IMR-90 (cell line): Measurements from ENCODE around the gene BCAS3. TPM values are rescaled to one million over a fixed set of nuclear protein-coding genes. Genes with fewer than 3 reads are reported as not detected.

Experiments
- ATAC-seq: fragments of 200-7000 bp; cut with Tn5 transposase; 2 replicates; pipeline ENCODE4 v1.9.1; 2020; ENCODE audit warnings: low read depth, mild to moderate bottlenecking, moderate library complexity
- BruUV-seq: library from RNA; stranded (reverse); fragments of 400-500 nt; replicated peaks from 2 replicates; lab custom pipeline; 2021; lab: Mats Ljungman, UMichigan
- CTCF ChIA-PET: fragments of 300-600 bp; formaldehyde crosslinking; extraction: SDS; loops from one replicate; lab custom pipeline; 2021; ENCODE audit warnings: antibody characterized with exemption; lab: Yijun Ruan, JAX
- POLR2A ChIA-PET: fragments of 300-600 bp; sonication (Branson Sonifier 250); formaldehyde crosslinking; loops from one replicate; lab custom pipeline; 2022; ENCODE audit warnings: antibody characterized with exemption; ENCODE audit not compliant: unreplicated experiment; lab: Charles Lee
- DNase-seq: peaks from one replicate; pipeline ENCODE4 v3.0.0; 2013
- H2AFZ ChIP-seq: replicated peaks from 2 replicates; pipeline ENCODE3; 2013; ENCODE audit warnings: low read length, mild to moderate bottlenecking; ENCODE audit not compliant: poor library complexity
- H2AK5ac ChIP-seq: 2 replicates; pipeline ENCODE4 v1.6.1; 2013; ENCODE audit warnings: low read depth, low read length, inconsistent platforms
- H2AK9ac ChIP-seq: replicated peaks from 2 replicates; pipeline ENCODE3; 2013; ENCODE audit warnings: mild to moderate bottlenecking, low read depth, low read length, moderate library complexity; ENCODE audit not compliant: poor library complexity
- H2BK120ac ChIP-seq: 2 replicates; pipeline ENCODE4 v1.6.1; 2013; ENCODE audit warnings: low read depth, low read length, inconsistent platforms
- H2BK15ac ChIP-seq: 3 replicates; pipeline ENCODE4 v1.6.1; 2013; ENCODE audit warnings: low read depth, low read length, inconsistent platforms
- H2BK20ac ChIP-seq: 2 replicates; pipeline ENCODE4 v1.6.1; 2013; ENCODE audit warnings: low read depth, mild to moderate bottlenecking, inconsistent platforms, low read length, moderate library complexity
- H2BK5ac ChIP-seq: 2 replicates; pipeline ENCODE4 v1.6.1; 2013; ENCODE audit warnings: mild to moderate bottlenecking, low read depth, low read length, inconsistent platforms; ENCODE audit not compliant: poor library complexity, severe bottlenecking
- H3K14ac ChIP-seq: replicated peaks from 2 replicates; pipeline ENCODE4 v1.6.1; 2013; ENCODE audit warnings: low read depth, low read length, inconsistent platforms
- H3K18ac ChIP-seq: 2 replicates; pipeline ENCODE4 v1.6.1; 2013; ENCODE audit warnings: low read depth, low read length, control low read depth
- H3K23ac ChIP-seq: 2 replicates; pipeline ENCODE4 v1.6.1; 2013; ENCODE audit warnings: low read depth, low read length, inconsistent platforms
- H3K27ac ChIP-seq: 2 replicates; pipeline ENCODE4 v1.5.1; 2013; ENCODE audit warnings: mild to moderate bottlenecking, control low read depth, low read length; ENCODE audit not compliant: insufficient read depth
- H3K27me3 ChIP-seq: 2 replicates; pipeline ENCODE4 v1.6.1; 2013; ENCODE audit warnings: low read length; ENCODE audit not compliant: control insufficient read depth, insufficient read depth
- H3K36me3 ChIP-seq: 2 replicates; pipeline ENCODE4 v1.6.1; 2013; ENCODE audit warnings: low read length, mixed read lengths; ENCODE audit not compliant: control insufficient read depth, insufficient read depth
- H3K4ac ChIP-seq: 2 replicates; pipeline ENCODE4 v1.6.1; 2013; ENCODE audit warnings: low read depth, low read length, inconsistent platforms
- H3K4me1 ChIP-seq: 2 replicates; pipeline ENCODE4 v1.6.1; 2013; ENCODE audit warnings: low read length, mixed read lengths; ENCODE audit not compliant: control insufficient read depth, insufficient read depth
- H3K4me2 ChIP-seq: 2 replicates; pipeline ENCODE4 v1.6.1; 2013; ENCODE audit warnings: low read depth, mild to moderate bottlenecking, control low read depth, low read length, moderate library complexity
- H3K4me3 ChIP-seq: 2 replicates; pipeline ENCODE4 v1.5.1; 2013; ENCODE audit warnings: low read depth, mild to moderate bottlenecking, control low read depth, low read length, moderate library complexity; ENCODE audit not compliant: insufficient read depth
- H3K56ac ChIP-seq: 2 replicates; pipeline ENCODE4 v1.6.1; 2013; ENCODE audit warnings: low read length, inconsistent platforms; ENCODE audit not compliant: insufficient read depth; ENCODE audit errors: extremely low read depth
- H3K79me1 ChIP-seq, 2 experiments: 2 replicates each; pipeline ENCODE4 v1.6.1; 2013; ENCODE audit warnings: low read length in 2 of 2, inconsistent platforms in 1 of 2, low read depth in 1 of 2
- H3K9ac ChIP-seq: 2 replicates; pipeline ENCODE4 v1.6.1; 2013; ENCODE audit warnings: low read depth, low read length, control low read depth
- H3K9me1 ChIP-seq: 2 replicates; pipeline ENCODE4 v1.6.1; 2013; ENCODE audit warnings: low read length, inconsistent platforms; ENCODE audit not compliant: insufficient read depth
- H3K9me3 ChIP-seq: 2 replicates; pipeline ENCODE4 v1.6.1; 2013; ENCODE audit warnings: low read length; ENCODE audit not compliant: control insufficient read depth, insufficient read depth
- H4K20me1 ChIP-seq: 2 replicates; pipeline ENCODE4 v1.6.1; 2013; ENCODE audit warnings: low read length, inconsistent platforms; ENCODE audit not compliant: insufficient read depth
- H4K5ac ChIP-seq: 2 replicates; pipeline ENCODE4 v1.6.1; 2013; ENCODE audit warnings: mild to moderate bottlenecking, low read depth, low read length, control low read depth
- H4K8ac ChIP-seq, 2 experiments: 2 replicates each; pipeline ENCODE4 v1.6.1; 2013; ENCODE audit warnings: low read depth in 2 of 2, low read length in 2 of 2, control low read depth in 1 of 2, inconsistent platforms in 1 of 2
- H4K91ac ChIP-seq: 2 replicates; pipeline ENCODE4 v1.6.1; 2013; ENCODE audit warnings: low read depth, low read length, inconsistent platforms; ENCODE audit not compliant: insufficient read depth
- BHLHE40 ChIP-seq: fragments of 150-350 bp; IDR thresholded peaks from 2 replicates; pipeline ENCODE4 v1.6.1; 2016; ENCODE audit warnings: mild to moderate bottlenecking, low read depth, low read length
- FOS ChIP-seq: fragments of 150-350 bp; IDR thresholded peaks from 2 replicates; pipeline ENCODE4 v1.6.1; 2016; ENCODE audit warnings: low read depth, low read length
- MAFK ChIP-seq: IDR thresholded peaks from 2 replicates; pipeline ENCODE4 v1.6.1; 2012; ENCODE audit warnings: low read depth, low read length, improper control_type of control experiment
- WGBS, 2 experiments: methylation state at CpG; one replicate each; pipeline versions ENCODE4 v1.1.5 to v1.1.7; 2013; ENCODE audit warnings: missing lambda C conversion rate in 2 of 2; ENCODE audit not compliant: insufficient read length in 1 of 2; ENCODE audit errors: extremely low coverage in 2 of 2; 5-methylcytosine and 5-hydroxymethylcytosine counted together
- dilution Hi-C: fragments of 300-500 bp; cut with HindIII; formaldehyde crosslinking; loops from one replicate; pipeline ENCODE4 v1.14.3; 2018; ENCODE audit warnings: low sequenced_read_pairs; ENCODE audit not compliant: unreplicated experiment
- in situ Hi-C: fragments of 300-500 bp; cut with MboI; formaldehyde crosslinking; loops from 3 replicates; pipeline ENCODE4 v1.14.3; 2019; ENCODE audit warnings: low sequenced_read_pairs, inconsistent platforms, mixed read lengths
- intact Hi-C: fragments of 100-400 bp; cut with micrococcal nuclease; formaldehyde crosslinking; loops from 2 replicates; pipeline ENCODE4 v1.10.0; 2022
- polyA plus RNA-seq, 3 experiments: library from polyadenylated mRNA; depleted of rRNA; stranded (reverse); fragments of >200 nt; gene quantifications; 2 replicates each; pipeline ENCODE4 v1.2.3, GENCODE V29; 2012; ENCODE audit warnings: low replicate concordance in 1 of 3
- total RNA-seq: library from RNA; depleted of rRNA; stranded (reverse); fragments of >200 nt; gene quantifications from 2 replicates; pipeline ENCODE4 v1.2.3, GENCODE V29; 2012
- TF ChIP-seq, protein P1 (sequence below): conservative IDR thresholded peaks from 2 replicates; pipeline ENCODE4 v1.5.1; 2012; ENCODE audit warnings: mild to moderate bottlenecking, low read depth, low read length, improper control_type of control experiment

BCAS3 gene
- total and polyA plus RNA-seq, 2 of the 4 experiments (the other 2 are of a cell fraction), result 6.3 to 27.1 TPM

GRCh38 chr17:60902399-60902798 lies 224.7 kb downstream of the BCAS3 start:
- peak overlapping the region; percentile 52 for H2BK120ac ChIP-seq
- H3K4me1 ChIP-seq, result peaks cover 2% of the 10 kb centered on the region; the same call in 1 of the 2 replicates
- H3K27me3 ChIP-seq, result no peaks in the 10 kb centered on the region
- H3K4ac ChIP-seq, result peak overlapping the region; percentile 38
- peak overlapping the region; percentile 11; the same call in 2 of the 3 replicates for H2BK15ac ChIP-seq
- no peaks in the 10 kb centered on the region for H4K20me1 ChIP-seq
- peak overlapping the region; percentile 52 for H2BK20ac ChIP-seq
- in situ Hi-C loops (no loop called here), dilution Hi-C loops (no loop called here), intact Hi-C loops (loop anchor here (10.0 kb wide), 1 partner anchor 492 kb away; the partner anchor contains the start of gene TBX2)
- H4K91ac ChIP-seq, result peak overlapping the region; percentile 27; the same call in 1 of the 2 replicates
- no peak overlapping the region for H3K27ac ChIP-seq
- DNase-seq, result peak; percentile 48
- H4K8ac ChIP-seq, result peak overlapping the region in 1 of 2 experiments; percentile 50; a peak in 2 of 4 replicates
- peak overlapping the region; percentile 76; the same call in 1 of the 2 replicates for H4K5ac ChIP-seq
- BruUV-seq, result no TSS peak
- H3K79me1 ChIP-seq, result peaks cover 0 to 3% of the 10 kb centered on the region in 2 experiments; a peak in 2 of 4 replicates
- no peak overlapping the region for H2AK9ac ChIP-seq
- TF ChIP-seq MAFK (no peak), FOS (no peak), BHLHE40 (no peak)
- TF ChIP-seq, protein P1, sequence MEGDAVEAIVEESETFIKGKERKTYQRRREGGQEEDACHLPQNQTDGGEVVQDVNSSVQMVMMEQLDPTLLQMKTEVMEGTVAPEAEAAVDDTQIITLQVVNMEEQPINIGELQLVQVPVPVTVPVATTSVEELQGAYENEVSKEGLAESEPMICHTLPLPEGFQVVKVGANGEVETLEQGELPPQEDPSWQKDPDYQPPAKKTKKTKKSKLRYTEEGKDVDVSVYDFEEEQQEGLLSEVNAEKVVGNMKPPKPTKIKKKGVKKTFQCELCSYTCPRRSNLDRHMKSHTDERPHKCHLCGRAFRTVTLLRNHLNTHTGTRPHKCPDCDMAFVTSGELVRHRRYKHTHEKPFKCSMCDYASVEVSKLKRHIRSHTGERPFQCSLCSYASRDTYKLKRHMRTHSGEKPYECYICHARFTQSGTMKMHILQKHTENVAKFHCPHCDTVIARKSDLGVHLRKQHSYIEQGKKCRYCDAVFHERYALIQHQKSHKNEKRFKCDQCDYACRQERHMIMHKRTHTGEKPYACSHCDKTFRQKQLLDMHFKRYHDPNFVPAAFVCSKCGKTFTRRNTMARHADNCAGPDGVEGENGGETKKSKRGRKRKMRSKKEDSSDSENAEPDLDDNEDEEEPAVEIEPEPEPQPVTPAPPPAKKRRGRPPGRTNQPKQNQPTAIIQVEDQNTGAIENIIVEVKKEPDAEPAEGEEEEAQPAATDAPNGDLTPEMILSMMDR, result no peak
- WGBS, 2 experiments, result no CpG with 5 or more reads among the region's 7 CpGs
- no peak overlapping the region for H3K9ac ChIP-seq
- peak overlapping the region; percentile 4 for H2AFZ ChIP-seq
- H3K14ac ChIP-seq, result peak overlapping the region; percentile 81
- CTCF ChIA-PET, result no interaction called here
- peak; percentile 35 for ATAC-seq
- H3K36me3 ChIP-seq, result 0 out of 2 replicates have a peak, but pooled peaks cover 2% of the 10 kb centered on the region
- peak overlapping the region; percentile 5; the same call in 1 of the 2 replicates for H3K23ac ChIP-seq
- peak overlapping the region; percentile 94; the same call in 1 of the 2 replicates for H3K18ac ChIP-seq
- H3K4me2 ChIP-seq, result peak overlapping the region; percentile 79; the same call in 1 of the 2 replicates
- POLR2A ChIA-PET, result no interaction called here
- H3K9me1 ChIP-seq, result no peaks in the 10 kb centered on the region
- peak overlapping the region; percentile 60; the same call in 1 of the 2 replicates for H3K56ac ChIP-seq
- peak overlapping the region; percentile 81 for H2BK5ac ChIP-seq
- H3K9me3 ChIP-seq, result no peaks in the 10 kb centered on the region
- H2AK5ac ChIP-seq, result no peak overlapping the region
- H3K4me3 ChIP-seq, result peak overlapping the region; percentile 10; the same call in 1 of the 2 replicates
